Measurements from ENCODE around the gene SLC35B2.

The SLC35B2 gene

DNA sequence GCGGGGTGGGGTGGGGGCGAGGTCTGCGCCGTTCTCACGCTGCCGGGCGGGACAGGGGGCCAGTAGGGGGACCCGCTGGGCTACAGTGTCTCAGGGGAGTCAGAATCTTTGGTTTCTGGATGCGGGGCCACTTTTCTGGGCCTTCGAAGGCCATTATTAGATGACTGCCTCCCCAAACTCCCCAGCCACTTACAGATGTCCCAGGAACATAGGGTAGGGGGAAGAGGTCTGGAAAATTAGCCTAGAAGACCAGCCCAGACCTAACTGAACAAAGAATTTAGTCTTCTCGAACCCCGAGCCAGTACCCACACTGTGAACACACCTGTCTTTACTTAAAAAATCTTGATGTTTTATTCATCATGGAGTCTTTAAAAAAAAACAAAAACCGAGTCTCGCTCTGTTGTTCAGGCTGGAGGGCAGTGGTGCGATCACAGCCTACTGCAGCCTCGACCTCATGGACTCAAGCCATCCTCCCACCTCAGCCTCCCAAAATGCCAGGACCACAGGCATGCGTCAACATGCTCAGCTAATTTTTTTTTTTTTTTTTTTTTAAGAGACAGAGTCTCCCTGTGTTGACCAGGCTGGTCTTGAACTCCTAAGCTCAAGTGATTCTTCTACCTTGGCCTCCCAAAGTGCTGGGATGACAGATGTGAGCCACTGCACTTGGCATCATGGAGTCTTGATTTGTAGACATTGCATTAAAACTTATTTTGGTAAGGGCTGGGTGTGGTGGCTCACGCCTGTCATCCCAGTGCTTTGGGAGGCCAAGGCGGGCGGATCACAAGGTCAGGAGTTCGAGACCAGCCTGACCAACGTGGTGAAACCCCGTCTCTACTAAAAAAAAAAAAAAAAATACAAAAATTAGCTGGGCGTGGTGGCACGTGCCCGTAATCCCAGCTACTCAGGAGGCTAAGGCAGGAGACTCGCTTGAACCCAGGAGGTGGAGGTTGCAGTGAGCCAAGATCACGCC, 37.2 kb downstream of the SLC35B2 start:
- DNase-seq, result no peak

DNA sequence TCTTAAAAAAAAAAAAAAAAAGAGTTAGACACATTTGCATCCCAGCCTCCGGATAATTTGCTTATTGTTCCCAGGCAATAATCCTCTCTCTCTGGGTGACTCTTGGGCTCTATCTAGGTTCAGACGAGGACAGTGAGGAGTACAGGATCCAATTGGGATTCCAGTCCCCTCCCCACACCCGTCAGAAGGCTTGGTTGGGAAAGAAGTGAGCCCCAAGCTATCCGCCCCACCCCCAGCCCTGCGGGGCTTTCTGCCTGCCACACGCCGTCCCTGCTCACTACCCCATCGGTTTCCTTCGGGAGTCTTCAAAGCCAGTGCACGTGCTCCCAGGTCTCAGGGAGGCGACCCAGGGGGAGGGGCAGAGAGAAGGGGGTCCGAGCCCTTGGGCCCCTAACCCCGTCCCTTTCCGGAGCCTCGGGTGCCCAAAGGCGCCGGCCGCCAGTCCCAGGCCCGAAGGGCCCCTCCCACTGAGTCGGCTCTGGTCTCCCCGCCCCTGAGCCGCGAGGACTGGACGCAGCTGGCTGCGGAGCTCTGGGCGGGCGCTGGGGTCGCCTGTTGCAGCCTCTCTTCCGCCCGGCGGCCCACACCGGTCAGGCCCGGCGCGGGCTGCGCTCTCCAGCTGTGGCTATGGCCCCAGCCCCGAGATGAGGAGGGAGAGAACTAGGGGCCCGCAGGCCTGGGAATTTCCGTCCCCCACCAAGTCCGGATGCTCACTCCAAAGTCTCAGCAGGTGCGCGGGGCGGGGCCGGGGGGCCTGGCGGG, 38.1 kb downstream of the SLC35B2 start:
- DNase-seq, result peak; percentile 32

DNA sequence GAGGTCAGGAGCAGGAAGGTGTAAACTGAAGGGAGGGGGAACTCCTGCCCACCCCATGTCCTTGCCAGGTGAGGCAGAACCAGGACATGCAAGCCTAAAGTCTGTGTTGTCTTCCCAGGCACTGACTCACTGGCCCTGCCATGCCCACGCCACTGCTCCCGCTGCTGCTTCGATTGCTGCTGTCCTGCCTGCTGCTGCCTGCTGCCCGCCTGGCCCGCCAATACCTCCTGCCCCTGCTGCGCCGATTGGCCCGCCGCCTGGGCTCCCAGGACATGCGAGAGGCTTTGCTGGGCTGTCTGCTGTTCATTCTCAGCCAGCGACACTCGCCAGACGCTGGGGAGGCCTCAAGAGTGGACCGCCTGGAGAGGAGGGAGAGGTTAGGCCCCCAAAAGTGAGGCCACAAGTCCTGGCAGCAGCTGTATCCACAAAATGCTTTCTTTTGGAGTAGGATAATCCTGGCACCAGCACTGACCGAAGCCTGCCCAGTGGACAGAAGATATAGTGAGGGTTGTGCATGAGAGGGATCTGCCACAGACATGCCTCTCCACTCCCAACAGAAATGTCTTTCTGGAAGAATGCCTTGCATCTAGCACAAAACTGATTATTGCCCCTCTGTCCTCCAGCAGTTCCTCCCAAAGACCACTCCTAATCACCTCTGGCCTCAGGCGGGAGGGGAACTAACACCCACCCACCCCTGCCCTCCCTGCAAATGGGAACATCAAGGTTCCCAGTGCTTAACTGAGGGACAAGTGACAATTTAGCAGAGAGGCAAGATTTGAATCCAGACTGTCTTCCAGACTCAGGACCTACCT, 39.8 kb downstream of the SLC35B2 start:
- no peak for DNase-seq

DNA sequence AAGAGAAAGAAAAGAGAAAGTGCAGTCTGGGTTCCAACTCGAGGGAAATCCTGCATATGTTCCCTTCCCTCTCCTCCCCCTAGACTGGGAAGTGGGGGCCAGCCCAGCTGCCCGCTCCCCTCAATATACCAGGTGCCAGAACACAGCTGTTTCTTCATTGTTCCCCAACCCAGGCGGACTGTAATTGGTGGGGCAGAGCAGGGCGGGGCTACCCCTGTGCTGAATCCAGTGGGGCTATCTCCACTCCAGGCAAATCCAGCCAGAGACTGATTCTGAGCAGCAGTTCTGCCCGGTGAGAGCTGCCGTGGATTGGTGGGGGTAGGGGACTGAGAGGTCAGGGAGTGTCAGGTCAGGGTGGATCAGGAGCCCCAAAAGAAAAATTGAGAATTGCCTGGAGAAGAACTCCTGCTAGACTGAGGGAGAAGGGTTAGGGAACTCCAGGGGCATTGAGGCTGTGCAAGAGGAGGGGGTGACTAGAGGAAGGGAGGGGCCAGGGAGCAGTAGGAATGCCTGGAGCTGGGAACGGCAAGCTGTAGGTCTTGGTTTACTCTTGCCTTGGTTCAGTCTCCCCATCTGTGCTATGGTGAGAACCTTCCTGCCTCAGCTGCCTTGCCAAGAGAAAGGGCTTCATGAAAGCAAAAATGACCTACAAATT, 40.5 kb downstream of the SLC35B2 start, which contains the start of gene MYMX:
Gene MYMX, plus strand, starts transcription at position 250 of the 655 bp plus-strand sequence. CDS start 546 bp downstream, outside the sequence.
- no peak for DNase-seq

DNA sequence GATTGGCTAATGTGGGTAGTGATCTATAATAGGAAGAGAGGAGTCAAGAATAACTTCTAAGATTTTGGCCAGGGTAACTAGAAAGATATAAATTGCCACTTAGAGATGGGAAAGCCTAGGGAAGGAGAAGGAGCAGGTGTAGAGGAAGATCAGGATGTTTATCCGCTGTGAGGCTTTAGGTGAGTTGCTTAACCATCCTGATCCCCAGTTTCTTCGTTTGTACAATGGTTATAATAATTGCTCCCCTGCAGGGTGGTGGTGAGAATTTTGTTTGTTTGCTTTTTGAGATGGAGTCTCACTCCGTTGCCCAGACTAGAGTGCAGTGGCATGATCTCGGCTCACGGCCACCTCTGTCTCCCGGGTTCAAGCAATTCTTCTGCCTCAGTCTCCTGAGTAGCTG, 43.0 kb downstream of the SLC35B2 start:
- no peak for DNase-seq

GRCh38 chr6:44211284-44211683, 46.0 kb downstream of the SLC35B2 start:
- no peak for DNase-seq

GRCh38 chr6:44207966-44208365, 49.4 kb downstream of the SLC35B2 start:
- DNase-seq, result no peak

Data from CD4-positive, alpha-beta T cell treated with Interferon gamma for 1 hour (primary cell).